Measurements from ENCODE around the gene RASGRP1. TPM values are rescaled to one million over a fixed set of nuclear protein-coding genes. Genes with fewer than 3 reads are reported as not detected.
A peak's percentile ranks its signal among the peaks of the same experiment; 100 is the strongest.

RASGRP1 gene
- total and polyA plus RNA-seq, 8 donors: 0.60 to 4.7 (median 1.5) TPM

DNA sequence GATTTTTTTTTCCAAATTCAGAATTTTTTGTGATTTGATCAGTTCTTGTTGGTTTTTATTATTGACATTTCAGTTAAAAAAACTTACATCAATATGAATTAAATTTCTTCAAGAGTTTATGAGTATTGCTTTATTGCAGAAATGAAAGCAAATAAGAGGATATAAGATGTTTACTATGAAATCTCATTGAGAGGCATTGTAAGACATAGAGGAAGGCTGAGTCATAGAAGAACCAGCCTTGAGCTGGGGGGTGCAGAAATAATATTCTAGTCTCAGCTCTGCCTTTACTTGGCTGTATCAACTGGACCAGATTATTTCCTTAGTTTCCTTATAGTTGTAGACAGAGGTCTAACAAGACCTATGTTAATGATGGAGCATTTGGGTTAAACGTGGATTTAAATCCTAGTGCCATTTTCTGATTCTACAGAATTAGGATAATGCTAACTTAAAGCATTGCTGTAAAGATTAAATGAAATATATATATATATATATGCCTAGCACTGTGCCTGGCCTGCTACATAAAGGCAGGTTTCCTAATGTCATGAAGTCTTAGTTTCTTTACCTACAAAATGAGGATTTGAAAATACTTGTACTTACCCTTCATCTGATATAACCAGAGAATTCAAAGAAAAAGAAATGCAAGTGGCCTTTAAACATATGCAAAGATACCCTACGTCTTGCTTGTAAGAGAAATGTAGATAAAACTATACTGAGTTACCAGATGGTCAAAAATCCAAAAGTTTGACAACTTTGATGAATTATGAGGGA, 103.4 kb downstream of the RASGRP1 start:
- 87 to 89% methylated on average over 2 of the region's 2 CpGs for WGBS, 2 donors
- Histone ChIP-seq H3K9me3 (no peaks in the 10 kb centered on the region), H3K27ac (no peak overlapping the region), H3K27me3 (no peaks in the 10 kb centered on the region), H3K4me3 (no peak overlapping the region), H3K36me3 (no peaks in the 10 kb centered on the region), H3K4me1 (peaks cover 0 to 27% (median 14%) of the 10 kb centered on the region in 3 donors)
- FAIRE-seq (no peak), ATAC-seq (peak in 1 of 4 donors; percentile 33), DNase-seq (no peak)
- TF ChIP-seq, protein P1, sequence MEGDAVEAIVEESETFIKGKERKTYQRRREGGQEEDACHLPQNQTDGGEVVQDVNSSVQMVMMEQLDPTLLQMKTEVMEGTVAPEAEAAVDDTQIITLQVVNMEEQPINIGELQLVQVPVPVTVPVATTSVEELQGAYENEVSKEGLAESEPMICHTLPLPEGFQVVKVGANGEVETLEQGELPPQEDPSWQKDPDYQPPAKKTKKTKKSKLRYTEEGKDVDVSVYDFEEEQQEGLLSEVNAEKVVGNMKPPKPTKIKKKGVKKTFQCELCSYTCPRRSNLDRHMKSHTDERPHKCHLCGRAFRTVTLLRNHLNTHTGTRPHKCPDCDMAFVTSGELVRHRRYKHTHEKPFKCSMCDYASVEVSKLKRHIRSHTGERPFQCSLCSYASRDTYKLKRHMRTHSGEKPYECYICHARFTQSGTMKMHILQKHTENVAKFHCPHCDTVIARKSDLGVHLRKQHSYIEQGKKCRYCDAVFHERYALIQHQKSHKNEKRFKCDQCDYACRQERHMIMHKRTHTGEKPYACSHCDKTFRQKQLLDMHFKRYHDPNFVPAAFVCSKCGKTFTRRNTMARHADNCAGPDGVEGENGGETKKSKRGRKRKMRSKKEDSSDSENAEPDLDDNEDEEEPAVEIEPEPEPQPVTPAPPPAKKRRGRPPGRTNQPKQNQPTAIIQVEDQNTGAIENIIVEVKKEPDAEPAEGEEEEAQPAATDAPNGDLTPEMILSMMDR (IDR thresholded peaks at IDR 0.05): no peak
- intact Hi-C loops (cut with DNase I): no loop called here

GRCh38 chr15:38460543-38460942, 104.1 kb downstream of the RASGRP1 start:
- TF ChIP-seq, protein P1 (IDR thresholded peaks at IDR 0.05): no peak
- no peak for FAIRE-seq
- Histone ChIP-seq H3K4me3 (no peak overlapping the region), H3K36me3 (no peaks in the 10 kb centered on the region), H3K4me1 (peaks cover 0 to 32% (median 18%) of the 10 kb centered on the region in 3 donors), H3K9me3 (no peaks in the 10 kb centered on the region), H3K27ac (no peak overlapping the region), H3K27me3 (no peaks in the 10 kb centered on the region)
- no peak for ATAC-seq
- DNase-seq: no peak
- intact Hi-C loops (cut with DNase I): no loop called here
- 84 to 85% methylated on average over 3 of the region's 3 CpGs for WGBS, 2 donors

GRCh38 chr15:38459480-38459879, 105.1 kb downstream of the RASGRP1 start:
- intact Hi-C loops (cut with DNase I): no loop called here
- peak in 1 of 6 donors; percentile 35 for DNase-seq
- H3K9me3 ChIP-seq: no peaks in the 10 kb centered on the region
- H3K27me3 ChIP-seq: no peaks in the 10 kb centered on the region
- ATAC-seq: no peak
- no peaks in the 10 kb centered on the region for H3K36me3 ChIP-seq
- no peak for FAIRE-seq
- TF ChIP-seq, protein P1 (IDR thresholded peaks at IDR 0.05): no peak
- H3K4me3 ChIP-seq: no peak overlapping the region
- H3K4me1 ChIP-seq: peaks cover 0 to 33% (median 25%) of the 10 kb centered on the region in 3 donors
- WGBS, 2 donors: 97 to 100% methylated on average over 6 of the region's 6 CpGs
- H3K27ac ChIP-seq: no peak overlapping the region

- peak in 1 of 6 donors; percentile 28 for DNase-seq
- 94 to 97% methylated on average over 5 of the region's 5 CpGs for WGBS, 2 donors
- H3K36me3 ChIP-seq: no peaks in the 10 kb centered on the region
- no peaks in the 10 kb centered on the region for H3K27me3 ChIP-seq
- peaks cover 0 to 26% (median 18%) of the 10 kb centered on the region in 3 donors for H3K4me1 ChIP-seq
- no peak overlapping the region for H3K27ac ChIP-seq
- no peak for FAIRE-seq
- H3K4me3 ChIP-seq: no peak overlapping the region
- H3K9me3 ChIP-seq: no peaks in the 10 kb centered on the region
- no peak for ATAC-seq
- intact Hi-C loops (cut with DNase I): no loop called here
- TF ChIP-seq, protein P1 (IDR thresholded peaks at IDR 0.05): no peak
These were observed 106.0 kb downstream of the RASGRP1 start for GRCh38 chr15:38458646-38459045.

GRCh38 chr15:38455092-38455491, 109.5 kb downstream of the RASGRP1 start:
- WGBS, 2 donors: 1 to 2% methylated on average over 4 of the region's 4 CpGs
- no peaks in the 10 kb centered on the region for H3K27me3 ChIP-seq
- H3K4me3 ChIP-seq: peak overlapping the region; percentile 73 to 94 (median 76)
- FAIRE-seq (no peak), ATAC-seq (peak in 1 of 4 donors; percentile 15), DNase-seq (no peak)
- no peaks in the 10 kb centered on the region for H3K9me3 ChIP-seq
- H3K4me1 ChIP-seq: peaks cover 0 to 12% (median 11%) of the 10 kb centered on the region in 3 donors
- intact Hi-C loops (cut with DNase I): no loop called here
- peak overlapping the region in 2 of 4 donors; percentile 87 to 96 for H3K27ac ChIP-seq
- no peaks in the 10 kb centered on the region for H3K36me3 ChIP-seq
- TF ChIP-seq, protein P1 (IDR thresholded peaks at IDR 0.05): no peak
